ENCODE data around the gene TSEN15.

DNA sequence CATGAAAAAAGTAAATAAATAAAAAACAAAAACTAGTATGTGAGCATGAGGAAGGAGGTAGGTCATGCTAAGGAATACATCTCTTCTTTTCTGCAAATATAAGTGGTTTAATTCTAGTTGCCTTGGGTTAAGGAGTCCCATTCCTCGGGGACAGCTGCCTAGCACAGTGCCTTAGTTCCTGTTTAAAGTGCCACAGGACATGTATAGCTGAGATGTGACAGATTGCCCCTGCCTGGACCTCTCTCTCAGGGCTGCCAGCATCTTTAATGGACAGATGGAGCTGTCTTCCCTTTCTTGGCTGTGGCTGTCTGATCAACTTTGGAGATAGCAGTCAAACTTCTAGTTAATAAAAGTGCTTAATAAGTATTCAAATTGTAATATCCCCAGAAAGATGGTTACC is 50.0 kb downstream of the TSEN15 start:
- TF ChIP-seq, protein P1, sequence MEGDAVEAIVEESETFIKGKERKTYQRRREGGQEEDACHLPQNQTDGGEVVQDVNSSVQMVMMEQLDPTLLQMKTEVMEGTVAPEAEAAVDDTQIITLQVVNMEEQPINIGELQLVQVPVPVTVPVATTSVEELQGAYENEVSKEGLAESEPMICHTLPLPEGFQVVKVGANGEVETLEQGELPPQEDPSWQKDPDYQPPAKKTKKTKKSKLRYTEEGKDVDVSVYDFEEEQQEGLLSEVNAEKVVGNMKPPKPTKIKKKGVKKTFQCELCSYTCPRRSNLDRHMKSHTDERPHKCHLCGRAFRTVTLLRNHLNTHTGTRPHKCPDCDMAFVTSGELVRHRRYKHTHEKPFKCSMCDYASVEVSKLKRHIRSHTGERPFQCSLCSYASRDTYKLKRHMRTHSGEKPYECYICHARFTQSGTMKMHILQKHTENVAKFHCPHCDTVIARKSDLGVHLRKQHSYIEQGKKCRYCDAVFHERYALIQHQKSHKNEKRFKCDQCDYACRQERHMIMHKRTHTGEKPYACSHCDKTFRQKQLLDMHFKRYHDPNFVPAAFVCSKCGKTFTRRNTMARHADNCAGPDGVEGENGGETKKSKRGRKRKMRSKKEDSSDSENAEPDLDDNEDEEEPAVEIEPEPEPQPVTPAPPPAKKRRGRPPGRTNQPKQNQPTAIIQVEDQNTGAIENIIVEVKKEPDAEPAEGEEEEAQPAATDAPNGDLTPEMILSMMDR (IDR thresholded peaks at IDR 0.05; ENCODE audit: low read depth, low read length, missing input control) = no peak
- no peak for TF ChIP-seq SP1 (IDR thresholded peaks at IDR 0.05)
- TF ChIP-seq YY1 (IDR thresholded peaks at IDR 0.05) = no peak
- TF ChIP-seq, protein P2, sequence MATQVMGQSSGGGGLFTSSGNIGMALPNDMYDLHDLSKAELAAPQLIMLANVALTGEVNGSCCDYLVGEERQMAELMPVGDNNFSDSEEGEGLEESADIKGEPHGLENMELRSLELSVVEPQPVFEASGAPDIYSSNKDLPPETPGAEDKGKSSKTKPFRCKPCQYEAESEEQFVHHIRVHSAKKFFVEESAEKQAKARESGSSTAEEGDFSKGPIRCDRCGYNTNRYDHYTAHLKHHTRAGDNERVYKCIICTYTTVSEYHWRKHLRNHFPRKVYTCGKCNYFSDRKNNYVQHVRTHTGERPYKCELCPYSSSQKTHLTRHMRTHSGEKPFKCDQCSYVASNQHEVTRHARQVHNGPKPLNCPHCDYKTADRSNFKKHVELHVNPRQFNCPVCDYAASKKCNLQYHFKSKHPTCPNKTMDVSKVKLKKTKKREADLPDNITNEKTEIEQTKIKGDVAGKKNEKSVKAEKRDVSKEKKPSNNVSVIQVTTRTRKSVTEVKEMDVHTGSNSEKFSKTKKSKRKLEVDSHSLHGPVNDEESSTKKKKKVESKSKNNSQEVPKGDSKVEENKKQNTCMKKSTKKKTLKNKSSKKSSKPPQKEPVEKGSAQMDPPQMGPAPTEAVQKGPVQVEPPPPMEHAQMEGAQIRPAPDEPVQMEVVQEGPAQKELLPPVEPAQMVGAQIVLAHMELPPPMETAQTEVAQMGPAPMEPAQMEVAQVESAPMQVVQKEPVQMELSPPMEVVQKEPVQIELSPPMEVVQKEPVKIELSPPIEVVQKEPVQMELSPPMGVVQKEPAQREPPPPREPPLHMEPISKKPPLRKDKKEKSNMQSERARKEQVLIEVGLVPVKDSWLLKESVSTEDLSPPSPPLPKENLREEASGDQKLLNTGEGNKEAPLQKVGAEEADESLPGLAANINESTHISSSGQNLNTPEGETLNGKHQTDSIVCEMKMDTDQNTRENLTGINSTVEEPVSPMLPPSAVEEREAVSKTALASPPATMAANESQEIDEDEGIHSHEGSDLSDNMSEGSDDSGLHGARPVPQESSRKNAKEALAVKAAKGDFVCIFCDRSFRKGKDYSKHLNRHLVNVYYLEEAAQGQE (IDR thresholded peaks at IDR 0.05) = no peak
- TF ChIP-seq, protein P3, sequence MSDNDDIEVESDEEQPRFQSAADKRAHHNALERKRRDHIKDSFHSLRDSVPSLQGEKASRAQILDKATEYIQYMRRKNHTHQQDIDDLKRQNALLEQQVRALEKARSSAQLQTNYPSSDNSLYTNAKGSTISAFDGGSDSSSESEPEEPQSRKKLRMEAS (IDR thresholded peaks at IDR 0.05) = no peak
- TF ChIP-seq RAD21 (IDR thresholded peaks at IDR 0.05) = no peak
- no peak for TF ChIP-seq GABPA (IDR thresholded peaks at IDR 0.05 in 1 of 2, conservative IDR thresholded peaks at IDR 0.05 in 1 of 2)
- no peak for TF ChIP-seq NR2F2 (IDR thresholded peaks at IDR 0.05)
- TF ChIP-seq EGR1 (IDR thresholded peaks at IDR 0.05; ENCODE audit: low read depth in 2 of 2) = no peak
- TF ChIP-seq, protein P4, sequence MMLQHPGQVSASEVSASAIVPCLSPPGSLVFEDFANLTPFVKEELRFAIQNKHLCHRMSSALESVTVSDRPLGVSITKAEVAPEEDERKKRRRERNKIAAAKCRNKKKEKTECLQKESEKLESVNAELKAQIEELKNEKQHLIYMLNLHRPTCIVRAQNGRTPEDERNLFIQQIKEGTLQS (IDR thresholded peaks at IDR 0.05) = no peak
- no peak for TF ChIP-seq JUND (IDR thresholded peaks at IDR 0.05)
- no peak for TF ChIP-seq HNF4A (conservative IDR thresholded peaks at IDR 0.05)
- TF ChIP-seq, protein P5, sequence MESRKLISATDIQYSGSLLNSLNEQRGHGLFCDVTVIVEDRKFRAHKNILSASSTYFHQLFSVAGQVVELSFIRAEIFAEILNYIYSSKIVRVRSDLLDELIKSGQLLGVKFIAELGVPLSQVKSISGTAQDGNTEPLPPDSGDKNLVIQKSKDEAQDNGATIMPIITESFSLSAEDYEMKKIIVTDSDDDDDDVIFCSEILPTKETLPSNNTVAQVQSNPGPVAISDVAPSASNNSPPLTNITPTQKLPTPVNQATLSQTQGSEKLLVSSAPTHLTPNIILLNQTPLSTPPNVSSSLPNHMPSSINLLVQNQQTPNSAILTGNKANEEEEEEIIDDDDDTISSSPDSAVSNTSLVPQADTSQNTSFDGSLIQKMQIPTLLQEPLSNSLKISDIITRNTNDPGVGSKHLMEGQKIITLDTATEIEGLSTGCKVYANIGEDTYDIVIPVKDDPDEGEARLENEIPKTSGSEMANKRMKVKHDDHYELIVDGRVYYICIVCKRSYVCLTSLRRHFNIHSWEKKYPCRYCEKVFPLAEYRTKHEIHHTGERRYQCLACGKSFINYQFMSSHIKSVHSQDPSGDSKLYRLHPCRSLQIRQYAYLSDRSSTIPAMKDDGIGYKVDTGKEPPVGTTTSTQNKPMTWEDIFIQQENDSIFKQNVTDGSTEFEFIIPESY (IDR thresholded peaks at IDR 0.05) = no peak
- no peak for TF ChIP-seq FOXA1 (IDR thresholded peaks at IDR 0.05)

Data from liver (tissue), 3 donors.